KMS-11 (cell line): ENCODE measurements around the gene CRB1.

Experiments used
- H2AFZ ChIP-seq: fragments of 200-600 bp; sonication (generic); 2 replicates; pipeline ENCODE4 v1.6.1; 2016; ENCODE audit warnings: antibody characterized with exemption, mixed run types, low read depth
- H3K27ac ChIP-seq: fragments of 200-600 bp; sonication (generic); 2 replicates; pipeline ENCODE4 v1.6.1; 2016; ENCODE audit warnings: mild to moderate bottlenecking, mixed run types
- H3K27me3 ChIP-seq: fragments of 200-600 bp; sonication (generic); 2 replicates; pipeline ENCODE4 v1.6.1; 2017; ENCODE audit warnings: mild to moderate bottlenecking, low read depth, mixed run types, moderate library complexity; ENCODE audit not compliant: insufficient read depth
- H3K36me3 ChIP-seq: fragments of 200-600 bp; sonication (generic); 2 replicates; pipeline ENCODE4 v1.6.1; 2017; ENCODE audit warnings: mild to moderate bottlenecking, mixed run types; ENCODE audit not compliant: insufficient read depth
- H3K4me1 ChIP-seq: fragments of 200-600 bp; sonication (generic); 2 replicates; pipeline ENCODE4 v1.6.1; 2016; ENCODE audit warnings: mild to moderate bottlenecking, low read depth, mixed run types; ENCODE audit not compliant: poor library complexity, severe bottlenecking
- H3K4me2 ChIP-seq: fragments of 200-600 bp; sonication (generic); 2 replicates; pipeline ENCODE4 v1.7.0; 2016; ENCODE audit warnings: mild to moderate bottlenecking, mixed run types
- H3K4me3 ChIP-seq: fragments of 200-600 bp; sonication (generic); IDR thresholded peaks from 2 replicates; pipeline ENCODE4 v1.6.1; 2017; ENCODE audit warnings: low read depth, low read length, mixed read lengths; ENCODE audit not compliant: insufficient read depth
- H3K79me2 ChIP-seq: fragments of 200-600 bp; sonication (generic); 2 replicates; pipeline ENCODE4 v1.6.1; 2016; ENCODE audit warnings: low read depth, mixed run types; ENCODE audit not compliant: insufficient read depth
- H3K9ac ChIP-seq: fragments of 200-600 bp; sonication (generic); 2 replicates; pipeline ENCODE4 v1.6.1; 2016; ENCODE audit warnings: mild to moderate bottlenecking, mixed run types
- H4K20me1 ChIP-seq: fragments of 200-600 bp; sonication (generic); 2 replicates; pipeline ENCODE4 v1.6.1; 2016; ENCODE audit warnings: mild to moderate bottlenecking, mixed run types; ENCODE audit not compliant: insufficient read depth
- CTCF ChIP-seq: fragments of 200-600 bp; sonication (generic); conservative IDR thresholded peaks from 2 replicates; pipeline ENCODE4 v1.6.1; 2017; ENCODE audit warnings: low read depth, mild to moderate bottlenecking, antibody characterized with exemption, low read length, moderate library complexity, mixed read lengths

The CRB1 gene

GRCh38 chr1:197268012-197268411 is at the start of gene CRB1:
Gene CRB1 (plus strand): TSS chr1:197268252. CDS start chr1:197268413, 161 bp downstream.
- Histone ChIP-seq H4K20me1 (no peaks in the 10 kb centered on the region), H3K4me1 (no peaks in the 10 kb centered on the region), H3K9ac (no peak within 1 kb of the TSS), H3K27ac (no peak within 1 kb of the TSS), H3K4me2 (no peak within 1 kb of the TSS), H3K27me3 (no peaks in the 10 kb centered on the region), H3K79me2 (no peaks in the 10 kb centered on the region), H3K36me3 (no peaks in the 10 kb centered on the region), H2AFZ (no peak within 1 kb of the TSS), H3K4me3 (no peak within 1 kb of the TSS)
- no peak for TF ChIP-seq CTCF

- H3K4me3 ChIP-seq: no peak overlapping the region
- no peaks in the 10 kb centered on the region for H3K27me3 ChIP-seq
- no peaks in the 10 kb centered on the region for H4K20me1 ChIP-seq
- no peaks in the 10 kb centered on the region for H3K79me2 ChIP-seq
- no peak for TF ChIP-seq CTCF
- H3K9ac ChIP-seq: no peak overlapping the region
- H3K4me1 ChIP-seq: no peaks in the 10 kb centered on the region
- no peaks in the 10 kb centered on the region for H3K36me3 ChIP-seq
- no peak overlapping the region for H3K27ac ChIP-seq
- no peak overlapping the region for H2AFZ ChIP-seq
- no peak overlapping the region for H3K4me2 ChIP-seq
Observed at GRCh38 chr1:197218857-197219256, 49.2 kb upstream of the CRB1 start.

GRCh38 chr1:197222025-197222685 is 45.9 kb upstream of the CRB1 start:
- Histone ChIP-seq H2AFZ (no peak overlapping the region), H3K4me3 (no peak overlapping the region), H3K79me2 (no peaks in the 10 kb centered on the region), H3K9ac (no peak overlapping the region), H4K20me1 (no peaks in the 10 kb centered on the region), H3K27ac (no peak overlapping the region), H3K4me2 (no peak overlapping the region), H3K27me3 (no peaks in the 10 kb centered on the region), H3K4me1 (no peaks in the 10 kb centered on the region), H3K36me3 (no peaks in the 10 kb centered on the region)
- TF ChIP-seq CTCF: no peak

GRCh38 chr1:197222780-197223179 is 45.3 kb upstream of the CRB1 start:
- no peak overlapping the region for H2AFZ ChIP-seq
- no peak for TF ChIP-seq CTCF
- no peaks in the 10 kb centered on the region for H3K4me1 ChIP-seq
- H3K79me2 ChIP-seq: no peaks in the 10 kb centered on the region
- no peaks in the 10 kb centered on the region for H4K20me1 ChIP-seq
- no peaks in the 10 kb centered on the region for H3K36me3 ChIP-seq
- H3K4me2 ChIP-seq: no peak overlapping the region
- H3K27me3 ChIP-seq: no peaks in the 10 kb centered on the region
- H3K4me3 ChIP-seq: no peak overlapping the region
- no peak overlapping the region for H3K27ac ChIP-seq
- H3K9ac ChIP-seq: no peak overlapping the region
